Heart right ventricle (tissue), 16 donors: ENCODE results near the gene OR8B12. TPM values are rescaled to one million over a fixed set of nuclear protein-coding genes. Genes with fewer than 3 reads are reported as not detected.

Source experiments
- ATAC-seq, 8 donors: fragments of 200-7000 bp; cut with Tn5 transposase; one replicate each; pipeline ENCODE4 v1.9.1; 2020; ENCODE audit warnings: mild to moderate bottlenecking in 8 of 8, moderate library complexity in 8 of 8, moderate number of reproducible peaks in 1 of 8
- DNase-seq, 2 donors: peaks; one replicate each; pipeline ENCODE4 v3.0.0-alpha.2; 2020
- H3K27ac ChIP-seq, 10 donors: fragments of 200-600 bp; sonication (generic) in 2 of 10; one replicate each; pipeline versions ENCODE4 v1.5.0 to v1.8.0; 2020 to 2022; ENCODE audit warnings: mild to moderate bottlenecking in 3 of 10
- H3K27me3 ChIP-seq, 7 donors: fragments of 200-600 bp; one replicate each; pipeline ENCODE4 v1.8.0; 2021 to 2022; ENCODE audit warnings: mild to moderate bottlenecking in 2 of 7
- H3K36me3 ChIP-seq, 9 donors: fragments of 200-600 bp; sonication (generic) in 1 of 9; one replicate each; pipeline versions ENCODE4 v1.5.0 to v1.8.0; 2020 to 2022; ENCODE audit warnings: mild to moderate bottlenecking in 2 of 9
- H3K4me1 ChIP-seq, 9 donors: fragments of 200-600 bp; sonication (generic) in 1 of 9; one replicate each; pipeline versions ENCODE4 v1.5.0 to v1.8.0; 2020 to 2022; ENCODE audit warnings: mild to moderate bottlenecking in 4 of 9
- H3K4me3 ChIP-seq, 10 donors: fragments of 200-600 bp; sonication (generic) in 2 of 10; one replicate each; pipeline versions ENCODE4 v1.5.0 to v1.8.0; 2020 to 2022; ENCODE audit warnings: mild to moderate bottlenecking in 7 of 10, moderate library complexity in 2 of 10
- H3K9me3 ChIP-seq, 11 donors: fragments of 200-600 bp in 10 of 11; sonication (generic) in 2 of 11; one replicate each; pipeline versions ENCODE4 v1.5.0 to v1.8.0; 2013 to 2022; ENCODE audit warnings: mild to moderate bottlenecking in 2 of 11, control low read depth in 1 of 11, moderate library complexity in 1 of 11
- WGBS, 2 donors: extraction: QIAGEN DNeasy Blood & Tissue Kit; methylation state at CpG; one replicate each; pipeline ENCODE4 v1.1.7; 2013; ENCODE audit warnings: inconsistent platforms in 1 of 2; 5-methylcytosine and 5-hydroxymethylcytosine counted together
- intact Hi-C, 10 donors: fragments of 100-400 bp; cut with DNase I; formaldehyde crosslinking; loops; one replicate each; pipeline versions ENCODE4 v1.11.1 to v1.14.2; 2022
- long read RNA-seq, 3 donors: library from polyadenylated mRNA; unstranded; transcript quantifications; one replicate each; pipeline ENCODE4 v2.0.0, GENCODE V29; 2020 to 2021
- polyA plus RNA-seq, 2 donors: library from polyadenylated mRNA; stranded (reverse); fragments of 200-250 nt; gene quantifications; one replicate each; pipeline ENCODE4 v1.2.3, GENCODE V29; 2013
- total RNA-seq, 10 donors: library from RNA; stranded (reverse); fragmentation: NEBNext Ultra II Directional in 3 of 10; extraction: Animal tissue kit (Norgen Biotek cat#: 25700) in 3 of 10; gene quantifications; one replicate each; pipeline versions ENCODE4 v1.2.1 to v1.2.4, GENCODE V29; 2021 to 2023
- TF ChIP-seq, protein P1 (sequence below), 9 donors: fragments of 200-600 bp; sonication (generic) in 2 of 9; IDR thresholded peaks; one replicate each; pipeline versions ENCODE4 v1.5.0 to v1.8.0; 2021 to 2022; ENCODE audit warnings: antibody characterized with exemption in 9 of 9, mild to moderate bottlenecking in 5 of 9, moderate library complexity in 1 of 9
- donor health status: Arrhythmogenic right ventricular cardiomyopathy.
- donor health status: ischemic (EF 13 %, LVEDD 7.1; RV severe dilation, severe dysfunction).
- donor health status: healthy with polysubstance abuse.
- donor health status: DM: no; HTN: yes; CAD: no.
- donor health status: DM: no; HTN: no; CAD: no.
- donor health status: ischemic (EF 25% LVEDD 6.9; RV normal size, moderate dysfunction).
- donor health status: ischemic (EF 25% LVEDD 5.7; RV mildly dilated, moderate dysfunction).
- donor health status: healthy.
- donor health status: DM: yes; HTN: yes; CAD: no.
- donor health status: Ischemic cardiomyopathy.
- donor health status: ischemic (EF 35%, LVEDD 5.7; RV mildly dilated, moderate dysfunction).
- donor health status: nonischemic (EF 11% LVEDD 7.7; RV severe dilation, severe dysfunction).
- donor health status: DM: yes; HTN: yes; CAD: no.
- donor health status: PGD.
- donor health status: ischemic (EF 29% LVEDD 5.4; RV normal size, mild dysfunction).
- donor health status: nonischemic (EF 23%, LVEDD 6.1; RV moderate dilation, normal function).

Gene OR8B12
- total RNA-seq (not detected), polyA plus RNA-seq (not detected)
- long read RNA-seq, donor 1 = 0 reads
- long read RNA-seq, donor 2 = 0 reads
- long read RNA-seq, donor 3 = 0 reads

GRCh38 chr11:124543554-124543953, at the start of gene OR8B12:
Gene OR8B12 (minus strand): TSS chr11:124543654. CDS start chr11:124543654, 0 bp downstream.
- intact Hi-C loops = no loop called here
- DNase-seq = no peak
- TF ChIP-seq, protein P1, sequence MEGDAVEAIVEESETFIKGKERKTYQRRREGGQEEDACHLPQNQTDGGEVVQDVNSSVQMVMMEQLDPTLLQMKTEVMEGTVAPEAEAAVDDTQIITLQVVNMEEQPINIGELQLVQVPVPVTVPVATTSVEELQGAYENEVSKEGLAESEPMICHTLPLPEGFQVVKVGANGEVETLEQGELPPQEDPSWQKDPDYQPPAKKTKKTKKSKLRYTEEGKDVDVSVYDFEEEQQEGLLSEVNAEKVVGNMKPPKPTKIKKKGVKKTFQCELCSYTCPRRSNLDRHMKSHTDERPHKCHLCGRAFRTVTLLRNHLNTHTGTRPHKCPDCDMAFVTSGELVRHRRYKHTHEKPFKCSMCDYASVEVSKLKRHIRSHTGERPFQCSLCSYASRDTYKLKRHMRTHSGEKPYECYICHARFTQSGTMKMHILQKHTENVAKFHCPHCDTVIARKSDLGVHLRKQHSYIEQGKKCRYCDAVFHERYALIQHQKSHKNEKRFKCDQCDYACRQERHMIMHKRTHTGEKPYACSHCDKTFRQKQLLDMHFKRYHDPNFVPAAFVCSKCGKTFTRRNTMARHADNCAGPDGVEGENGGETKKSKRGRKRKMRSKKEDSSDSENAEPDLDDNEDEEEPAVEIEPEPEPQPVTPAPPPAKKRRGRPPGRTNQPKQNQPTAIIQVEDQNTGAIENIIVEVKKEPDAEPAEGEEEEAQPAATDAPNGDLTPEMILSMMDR (IDR thresholded peaks at IDR 0.05) = no peak
- H3K36me3 ChIP-seq = no peaks in the 10 kb centered on the region
- H3K4me3 ChIP-seq = no peak within 1 kb of the TSS
- H3K4me1 ChIP-seq = no peaks in the 10 kb centered on the region
- 85 to 94% methylated on average over 5 of the region's 5 CpGs for WGBS, 2 donors
- H3K27me3 ChIP-seq = no peaks in the 10 kb centered on the region
- H3K9me3 ChIP-seq = no peaks in the 10 kb centered on the region
- no peak for ATAC-seq
- no peak within 1 kb of the TSS for H3K27ac ChIP-seq

GRCh38 chr11:124592627-124593026, 49.2 kb upstream of the OR8B12 start:
- DNase-seq (no peak), ATAC-seq (no peak)
- Histone ChIP-seq H3K4me1 (no peaks in the 10 kb centered on the region), H3K27me3 (peaks cover 0 to 22% (median 4%) of the 10 kb centered on the region in 7 donors), H3K9me3 (no peaks in the 10 kb centered on the region), H3K4me3 (no peak overlapping the region), H3K36me3 (no peaks in the 10 kb centered on the region), H3K27ac (no peak overlapping the region)
- intact Hi-C loops = loop anchor here in 1 of 10 donors (10.0 kb wide), 1 partner anchor 518 kb away; no protein-coding TSS in a partner anchor
- WGBS, 2 donors = 89 to 91% methylated on average over 6 of the region's 6 CpGs
- TF ChIP-seq, protein P1 (IDR thresholded peaks at IDR 0.05) = no peak

GRCh38 chr11:124591430-124591829, 48.0 kb upstream of the OR8B12 start:
- Histone ChIP-seq H3K27me3 (peaks cover 0 to 15% (median 6%) of the 10 kb centered on the region in 7 donors), H3K36me3 (no peaks in the 10 kb centered on the region), H3K9me3 (no peaks in the 10 kb centered on the region), H3K4me1 (no peaks in the 10 kb centered on the region), H3K4me3 (no peak overlapping the region), H3K27ac (no peak overlapping the region)
- ATAC-seq (no peak), DNase-seq (no peak)
- intact Hi-C loops = loop anchor here in 1 of 10 donors (10.0 kb wide), 1 partner anchor 517 kb away; no protein-coding TSS in a partner anchor
- WGBS, 2 donors = 80 to 91% methylated on average over 2 of the region's 2 CpGs
- TF ChIP-seq, protein P1 (IDR thresholded peaks at IDR 0.05) = no peak

DNA sequence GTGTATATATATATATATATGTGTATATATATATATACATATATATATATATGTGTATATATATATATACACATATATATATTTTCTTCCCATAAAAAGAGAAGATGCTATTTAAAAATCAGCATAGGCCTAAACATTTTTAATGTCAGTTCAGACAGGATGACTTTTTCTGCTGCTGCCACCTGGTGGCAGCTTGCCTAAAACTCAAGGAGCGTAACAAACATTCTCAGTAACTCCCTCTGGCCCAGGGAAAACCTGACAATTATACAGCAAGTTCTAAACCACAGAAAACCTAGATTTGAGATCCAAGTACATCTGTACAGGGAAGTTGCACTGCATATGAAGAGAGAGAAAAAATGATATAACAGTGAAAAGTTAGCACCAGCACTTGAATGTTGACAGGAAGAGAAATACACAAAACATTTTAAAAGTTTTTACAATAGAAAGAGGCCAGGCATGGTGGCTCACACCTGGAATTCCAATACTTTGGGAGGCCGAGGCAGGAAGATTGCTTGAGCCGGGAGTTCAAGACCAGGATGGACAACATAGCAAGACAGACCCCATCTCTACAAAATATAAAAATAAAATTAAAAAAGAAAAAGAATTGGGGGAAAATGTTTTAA, 42.9 kb upstream of the OR8B12 start:
- DNase-seq = peak; percentile 41 to 56
- no peak for ATAC-seq
- no peaks in the 10 kb centered on the region for H3K36me3 ChIP-seq
- H3K4me3 ChIP-seq = no peak overlapping the region
- H3K27me3 ChIP-seq = peaks cover 0 to 14% (median 0%) of the 10 kb centered on the region in 7 donors
- TF ChIP-seq, protein P1 (IDR thresholded peaks at IDR 0.05) = peak; percentile 31 to 78 (median 71)
- no peak overlapping the region for H3K27ac ChIP-seq
- H3K9me3 ChIP-seq = no peaks in the 10 kb centered on the region
- no peaks in the 10 kb centered on the region for H3K4me1 ChIP-seq
- WGBS, 2 donors = 36 to 38% methylated on average over 3 of the region's 3 CpGs
- intact Hi-C loops = loop anchor here in 9 of 10 donors (1.0 to 10.0 kb wide), 8 partner anchors 162 to 522 kb away; partner anchors contain the start of gene OR8B4 (in 1 of the 9)
